ENCODE results near the gene GARS1.
"Not testable (repeated sequence)": the region's sequence is repeated elsewhere in the genome, so short reads cannot be mapped to it uniquely, and the experiment has no call there.

GARS1 gene

DNA sequence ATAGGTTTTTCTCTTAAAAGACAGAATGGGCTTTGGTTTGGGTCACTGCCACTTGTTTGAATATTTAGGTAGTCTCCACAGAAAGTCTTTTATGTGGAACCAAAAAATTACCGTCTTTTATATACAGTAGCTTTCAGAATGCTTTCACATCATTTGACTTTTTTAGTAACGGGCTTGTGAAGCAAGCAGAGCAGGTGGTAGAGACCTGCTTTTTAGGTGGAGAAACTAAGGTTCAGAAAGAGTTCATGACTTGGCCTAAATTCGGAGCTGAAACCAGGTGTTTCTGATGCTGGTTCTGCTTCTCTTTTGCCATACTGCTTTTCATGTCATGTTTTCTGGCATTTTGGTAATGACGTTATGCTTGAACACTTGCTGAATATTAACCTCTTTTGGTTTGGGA, 36.3 kb downstream of the GARS1 start:
- no peak for DNase-seq

DNA sequence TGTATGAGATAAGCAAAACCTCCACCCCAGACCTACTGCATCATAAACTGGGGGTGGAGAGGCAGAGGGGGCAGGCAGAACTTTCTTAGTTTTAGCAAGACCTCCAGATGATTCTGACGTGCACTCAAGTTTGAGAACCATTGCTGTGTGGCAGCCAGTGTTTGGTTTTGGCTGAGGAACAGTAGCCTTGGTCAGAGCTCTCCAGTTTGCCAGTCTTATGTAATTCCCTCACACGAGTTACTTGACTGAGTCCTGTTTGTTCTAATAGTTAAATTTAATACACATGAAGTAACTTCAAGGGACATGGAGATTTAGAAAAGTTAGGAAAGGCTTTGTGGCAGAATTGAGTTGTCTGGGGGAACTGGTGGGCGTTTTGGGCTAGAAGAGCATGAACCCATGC, 38.5 kb downstream of the GARS1 start:
- DNase-seq: no peak

DNA sequence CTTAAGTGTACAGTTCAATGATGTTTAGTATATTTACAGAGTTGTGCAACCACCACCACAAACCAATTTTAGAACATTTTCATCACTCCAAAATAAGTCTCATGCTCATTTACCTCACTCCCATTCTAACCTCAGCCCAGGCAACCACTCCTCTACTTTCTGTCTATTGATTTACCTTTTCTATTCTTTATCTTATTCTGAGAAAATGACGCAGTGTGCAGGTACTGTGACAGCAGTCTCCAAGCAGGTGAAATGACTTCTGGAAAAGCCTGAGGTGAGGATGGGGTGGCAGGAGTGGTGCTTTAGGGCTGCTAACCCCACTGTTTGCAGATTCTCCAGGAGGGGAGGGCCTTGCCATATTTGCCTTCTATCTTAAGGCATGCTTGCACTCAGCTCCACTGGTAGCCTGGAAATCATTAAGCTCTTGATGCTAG, 39.5 kb downstream of the GARS1 start:
- DNase-seq: no peak

DNA sequence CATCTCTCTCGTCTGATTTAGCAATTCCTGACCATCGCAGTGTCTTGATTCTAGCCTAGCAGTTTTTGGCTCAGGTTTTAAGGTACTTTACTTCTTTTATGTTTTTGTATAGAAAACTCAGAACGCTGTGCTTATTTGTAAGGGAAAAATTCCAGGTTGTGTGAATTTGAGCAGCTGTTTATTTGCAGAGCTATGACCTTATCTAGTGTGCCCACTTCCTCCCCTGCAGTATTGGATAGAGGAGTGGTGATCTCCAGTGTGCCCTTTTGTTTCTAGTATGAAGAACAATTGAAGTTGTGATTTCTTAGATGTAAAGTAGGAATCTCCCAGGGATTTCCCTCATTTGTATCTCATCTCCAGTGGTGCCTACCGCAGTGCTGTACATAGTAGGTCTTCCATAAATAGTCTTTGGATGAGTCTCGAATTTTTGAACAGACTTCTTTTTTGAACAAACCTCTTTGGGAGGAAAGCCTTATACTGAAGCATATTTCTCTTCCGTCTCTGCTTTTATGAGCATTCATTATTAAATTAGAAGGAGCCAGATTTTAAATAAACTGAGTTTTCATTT, 40.0 kb downstream of the GARS1 start:
- no peak for DNase-seq

DNA sequence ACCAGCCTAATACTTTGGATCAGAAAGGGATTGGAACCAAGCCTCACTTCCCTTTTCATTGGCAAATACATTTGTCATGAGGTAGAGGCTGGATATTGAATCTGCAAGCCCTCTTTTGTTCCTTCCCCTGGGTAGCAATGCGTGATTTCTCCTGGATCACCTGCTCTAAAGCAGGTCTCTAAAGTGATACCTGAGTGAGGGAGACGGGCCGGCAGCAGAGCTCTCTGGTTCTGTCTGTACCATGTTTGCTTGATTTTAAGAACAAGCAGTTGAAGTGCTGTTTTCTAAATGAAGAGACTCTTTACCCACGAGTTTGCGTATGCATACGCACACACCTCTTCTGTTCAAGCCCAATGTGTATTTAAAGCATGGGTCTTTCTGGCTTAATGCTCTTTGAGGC, 41.1 kb downstream of the GARS1 start:
- DNase-seq: no peak

DNA sequence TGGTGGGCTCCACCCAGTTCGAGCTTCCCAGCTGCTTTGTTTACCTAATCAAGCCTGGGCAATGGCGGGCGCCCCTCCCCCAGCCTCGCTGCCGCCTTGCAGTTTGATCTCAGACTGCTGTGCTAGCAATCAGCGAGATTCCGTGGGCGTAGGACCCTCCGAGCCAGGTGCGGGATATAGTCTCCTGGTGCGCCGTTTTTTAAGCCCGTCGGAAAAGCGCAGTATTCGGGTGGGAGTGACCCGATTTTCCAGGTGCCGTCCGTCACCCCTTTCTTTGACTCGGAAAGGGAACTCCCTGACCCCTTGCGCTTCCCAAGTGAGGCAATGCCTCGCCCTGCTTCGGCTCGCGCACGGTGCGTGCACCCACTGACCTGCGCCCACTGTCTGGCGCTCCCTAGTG, 47.6 kb downstream of the GARS1 start:
- DNase-seq: not testable (repeated sequence)

DNA sequence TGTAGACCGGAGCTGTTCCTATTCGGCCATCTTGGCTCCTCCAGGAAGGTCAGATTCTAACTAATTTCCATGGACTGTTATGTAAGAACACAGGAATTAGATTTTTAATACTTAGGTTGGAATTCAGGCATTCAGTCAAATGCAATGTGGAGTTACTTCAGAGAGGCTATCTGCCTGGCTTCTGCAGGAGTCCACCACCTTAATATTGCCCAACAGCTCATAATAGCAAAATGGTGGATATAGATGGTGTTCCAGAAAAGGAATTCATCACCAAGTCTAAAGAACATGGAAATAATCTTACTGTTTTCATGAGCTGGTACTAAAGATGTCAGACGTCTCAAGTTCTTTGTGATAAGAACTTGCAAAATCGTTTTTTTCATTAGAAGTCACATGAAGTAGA, 48.1 kb downstream of the GARS1 start:
- DNase-seq: no peak

DNA sequence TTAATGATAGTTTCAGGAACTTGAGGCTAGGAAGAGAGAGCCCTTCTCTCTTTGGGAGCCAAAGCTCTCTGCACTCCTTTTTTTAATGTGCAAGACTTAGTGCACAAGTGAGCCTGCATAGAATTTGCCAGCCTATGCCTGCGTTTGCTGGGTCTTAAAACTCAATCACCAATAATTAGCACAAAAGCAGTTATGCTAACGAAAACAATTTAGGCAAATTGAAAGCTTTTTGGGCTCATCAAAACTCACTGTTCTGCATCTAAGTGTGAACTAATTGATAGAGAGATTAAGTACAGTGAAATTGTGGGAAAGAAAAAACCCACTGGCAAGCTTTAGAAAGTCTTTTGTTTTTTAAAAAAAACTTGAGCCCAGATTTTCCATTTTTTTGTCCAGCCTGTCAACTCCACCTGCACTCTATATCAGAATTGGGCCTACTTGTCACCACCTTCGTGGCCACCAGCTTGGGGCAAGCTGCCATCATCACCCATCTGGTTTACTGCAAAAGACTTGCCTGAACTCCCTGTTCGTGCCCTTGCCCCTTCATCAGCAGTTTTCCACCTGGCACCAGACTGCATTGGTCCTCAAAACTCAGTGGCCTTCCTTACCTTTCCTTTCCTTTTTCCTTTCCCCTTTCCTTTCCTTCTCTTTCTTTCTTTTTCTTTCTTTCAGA, 49.7 kb downstream of the GARS1 start:
- no peak for DNase-seq

DNA sequence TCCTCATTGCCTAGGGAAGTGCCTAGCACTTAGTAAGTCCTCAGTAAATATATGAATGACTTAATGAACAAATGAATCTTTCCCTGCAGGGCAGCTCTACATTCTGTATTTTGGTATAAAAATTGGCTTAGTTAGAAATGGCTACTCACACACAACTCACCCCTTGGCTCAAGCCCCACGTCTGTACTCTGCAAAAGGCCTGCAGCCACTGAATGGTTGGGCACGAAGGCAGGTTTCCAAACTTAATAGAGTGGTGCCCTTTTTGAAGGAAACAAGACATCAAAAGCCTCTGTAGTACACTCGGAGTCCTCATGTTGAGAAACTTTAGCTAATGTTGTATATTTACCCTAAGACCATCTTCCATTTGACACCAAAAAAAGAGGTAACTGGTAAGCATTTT, 51.0 kb downstream of the GARS1 start:
- no peak for DNase-seq

DNA sequence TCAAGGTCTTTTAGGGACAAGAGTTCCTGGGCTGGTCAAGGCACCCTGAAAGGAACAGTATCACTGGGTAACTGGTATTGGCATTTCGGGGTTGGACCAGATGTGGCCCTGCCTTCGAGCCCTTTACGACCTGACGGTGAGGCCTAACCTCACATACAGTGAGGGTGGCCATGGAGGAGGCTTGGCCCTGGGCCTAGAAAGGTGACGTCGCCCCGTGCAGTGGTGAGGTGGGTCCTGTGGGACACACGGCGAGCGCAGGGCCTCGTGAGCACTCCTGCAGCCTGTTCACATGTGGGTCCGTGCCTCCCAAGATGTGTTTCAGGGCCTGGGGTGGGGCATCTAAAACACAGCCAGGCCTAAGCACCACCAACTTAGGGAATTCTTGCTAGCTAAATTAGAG, 51.5 kb downstream of the GARS1 start:
- DNase-seq: no peak

DNA sequence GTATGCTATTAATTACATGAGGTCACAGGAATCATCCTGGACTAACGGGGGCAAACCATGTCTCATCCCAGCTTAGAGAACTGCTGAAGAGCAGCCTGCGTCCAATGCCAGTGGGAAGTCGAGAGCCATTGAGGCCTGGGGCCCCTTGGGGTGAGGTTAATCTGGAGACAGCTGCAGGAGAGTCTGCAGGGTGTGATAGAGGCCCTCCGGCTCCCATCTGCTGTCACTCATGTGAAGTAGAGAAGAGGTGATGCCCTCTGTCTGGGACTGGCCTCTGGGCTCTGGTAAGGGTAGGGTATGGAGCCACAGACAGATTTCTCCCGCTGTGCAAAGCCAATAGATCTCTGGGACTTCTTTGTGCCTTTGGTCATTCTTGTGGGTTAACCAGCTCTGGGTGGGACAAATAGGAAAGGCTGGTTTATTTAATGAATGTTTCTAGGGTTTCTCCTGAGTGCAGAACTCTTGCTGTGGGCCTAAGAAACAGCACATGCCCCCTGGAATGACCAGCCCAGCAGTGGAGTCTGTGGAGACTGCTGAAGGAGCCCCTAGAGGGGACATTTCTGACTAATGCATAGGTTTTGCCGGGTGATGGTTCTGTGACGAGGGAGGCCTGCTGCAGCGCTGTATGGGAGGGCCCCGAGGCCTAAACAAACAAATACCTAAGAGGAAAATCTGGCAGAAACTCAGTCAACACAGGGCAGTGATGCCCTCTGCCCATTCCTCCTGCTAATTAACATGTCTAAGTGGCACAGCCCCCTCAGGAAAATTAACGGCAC, 53.1 kb downstream of the GARS1 start:
- DNase-seq: no peak

DNA sequence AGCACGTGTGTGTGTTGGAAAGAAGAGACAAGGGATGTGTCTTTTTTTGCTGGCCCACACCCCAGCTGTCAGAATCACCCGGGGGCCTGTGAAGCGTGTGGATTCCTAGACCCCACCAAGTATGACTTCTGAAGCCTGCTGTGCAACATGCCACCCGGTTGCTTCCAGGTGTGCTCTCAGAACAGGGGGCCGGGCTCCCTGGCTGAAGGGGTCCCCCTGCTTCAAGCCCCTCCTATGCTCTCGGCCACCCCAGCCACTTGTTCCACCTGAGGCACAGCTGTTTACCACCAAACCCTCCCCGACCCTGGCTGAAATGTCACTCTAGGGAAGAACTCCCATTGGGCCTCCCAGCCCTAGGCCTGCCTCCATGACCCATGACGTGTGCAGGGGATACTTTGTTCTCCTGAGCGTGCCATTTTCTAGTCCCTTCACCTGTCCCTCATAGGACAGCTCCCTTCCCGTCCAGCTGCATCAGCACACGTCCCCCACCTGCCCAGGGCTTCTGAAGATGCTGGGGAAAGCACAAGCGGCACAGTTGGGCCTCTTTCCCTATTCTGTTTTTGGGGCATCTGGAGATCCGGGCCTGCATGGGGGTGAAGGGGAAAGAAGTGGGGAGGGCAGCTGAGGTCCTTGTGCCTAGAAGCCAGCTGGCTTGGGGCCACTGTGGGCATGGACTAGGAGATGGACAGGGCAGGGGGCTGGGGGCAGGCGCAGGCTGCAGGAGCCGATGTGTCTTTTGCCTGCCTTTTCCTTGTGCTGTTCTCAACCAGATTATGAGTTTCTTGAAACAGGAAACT, 54.3 kb downstream of the GARS1 start:
- no peak for DNase-seq

DNA sequence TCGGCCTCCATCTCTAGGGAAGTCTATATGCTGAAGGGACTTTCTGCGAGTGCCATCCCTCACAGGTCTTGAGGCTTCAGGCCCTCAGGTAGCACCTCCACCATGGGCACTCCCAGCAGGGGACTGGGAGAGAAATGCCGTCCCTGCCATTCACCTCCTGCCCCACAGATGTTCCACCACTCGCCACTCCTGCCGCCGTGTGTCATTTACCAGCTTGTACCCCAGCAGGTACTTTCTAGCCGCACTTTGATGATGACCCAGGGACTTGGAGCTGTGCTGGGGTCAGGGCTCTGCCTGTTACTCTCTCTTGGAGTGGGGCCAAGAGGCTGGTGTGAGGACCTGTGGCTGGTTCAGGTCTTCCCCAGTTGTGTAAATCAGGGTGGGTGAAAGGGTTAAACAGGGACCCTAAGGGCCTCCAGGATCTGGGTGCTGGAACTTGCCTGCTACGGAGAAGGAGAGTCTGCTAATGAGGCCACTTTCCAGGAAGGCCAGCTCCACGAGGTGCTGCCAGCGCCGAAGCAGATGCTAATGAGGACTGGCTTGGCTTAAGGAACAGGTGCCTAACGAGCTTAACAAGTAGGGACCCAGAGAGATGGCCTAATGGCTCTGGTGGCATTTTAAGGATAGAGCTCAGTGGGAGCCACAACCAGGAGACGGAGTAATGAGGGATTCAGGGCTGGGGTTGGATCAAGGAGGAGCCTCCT, 55.2 kb downstream of the GARS1 start:
- no peak for DNase-seq

DNA sequence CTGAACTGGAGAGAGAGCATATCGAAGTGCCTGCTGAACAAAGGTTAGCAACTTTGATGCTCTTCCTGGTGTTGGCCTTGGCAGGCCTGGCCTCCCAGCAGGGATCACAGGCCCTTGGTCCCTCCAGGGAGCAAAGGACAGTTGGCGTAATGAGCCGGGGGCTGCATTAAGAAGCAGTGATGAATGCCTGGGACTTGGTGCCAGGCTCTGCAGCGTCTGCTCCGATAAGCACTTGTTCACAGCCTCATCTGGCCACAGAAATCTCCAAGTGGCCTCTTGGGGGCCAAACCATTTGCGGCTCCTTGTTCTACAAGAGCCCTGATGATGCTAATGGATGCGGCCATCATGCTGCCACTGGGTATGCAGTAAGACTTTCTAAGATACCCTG, 55.7 kb downstream of the GARS1 start:
- no peak for DNase-seq

DNA sequence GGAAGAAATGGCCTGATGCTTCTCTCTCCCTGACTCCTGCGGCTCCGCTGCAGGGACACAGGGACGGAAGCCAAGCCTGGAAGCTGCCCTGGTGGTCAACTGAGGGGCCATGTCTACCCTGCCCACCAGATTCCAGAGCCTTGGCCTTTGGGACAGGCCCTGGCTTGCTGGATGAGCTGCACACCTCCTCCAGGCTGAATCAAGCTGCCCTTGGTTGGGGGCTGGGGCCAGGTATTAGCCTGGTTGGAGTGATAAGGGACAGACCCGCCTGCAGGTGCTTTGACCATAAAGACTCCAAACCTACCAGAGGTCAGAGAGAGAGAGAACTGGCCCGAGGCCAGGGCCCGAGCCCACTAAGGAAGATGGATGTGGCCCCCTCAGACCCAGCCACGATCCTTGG, 57.5 kb downstream of the GARS1 start:
- no peak for DNase-seq

DNA sequence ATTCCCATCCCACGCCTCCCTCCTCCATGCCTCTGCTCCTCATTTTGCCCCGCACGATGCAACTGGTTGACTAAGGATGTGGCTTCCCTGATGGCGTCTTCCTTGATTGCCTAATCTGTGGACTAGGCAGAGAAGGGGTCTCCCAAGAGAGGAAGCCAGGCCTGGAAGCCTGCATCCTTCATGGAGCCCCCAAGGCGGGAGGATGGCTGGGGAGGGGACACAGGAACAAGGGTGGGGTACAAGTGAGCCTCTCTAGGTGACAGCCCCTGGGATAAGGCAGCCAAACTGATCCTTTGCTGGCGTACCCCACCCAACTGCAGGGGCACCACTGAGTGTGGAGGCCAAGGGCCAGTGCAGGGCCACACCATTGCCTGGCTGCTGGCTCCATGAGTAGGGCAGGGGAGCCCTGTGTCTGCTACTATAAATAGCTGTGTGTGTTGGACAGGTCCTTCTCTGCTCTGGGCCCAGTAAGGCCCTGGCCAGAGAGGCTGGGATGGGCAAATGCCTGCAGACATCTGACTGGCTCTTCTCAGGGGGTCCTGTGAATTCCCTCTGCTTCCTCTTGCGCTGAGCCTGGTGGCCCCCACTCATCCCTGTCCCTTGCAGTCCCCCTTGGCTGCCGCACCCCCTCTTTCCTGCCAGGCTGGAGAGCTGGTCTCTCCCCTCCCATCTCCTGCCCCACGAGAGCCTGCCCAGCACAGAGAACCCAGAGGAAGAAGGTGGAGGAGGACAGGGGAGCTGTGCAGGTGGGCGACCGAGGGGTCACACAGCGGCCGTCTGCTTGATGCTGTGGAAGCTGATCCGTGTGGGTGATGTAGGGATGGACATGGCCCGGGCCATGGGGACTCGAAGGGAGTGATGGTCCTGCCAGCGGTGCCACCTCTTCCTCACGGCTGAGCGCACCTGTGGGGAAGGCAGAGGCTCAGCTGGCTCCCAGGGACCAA, 58.3 kb downstream of the GARS1 start:
- no peak for DNase-seq

DNA sequence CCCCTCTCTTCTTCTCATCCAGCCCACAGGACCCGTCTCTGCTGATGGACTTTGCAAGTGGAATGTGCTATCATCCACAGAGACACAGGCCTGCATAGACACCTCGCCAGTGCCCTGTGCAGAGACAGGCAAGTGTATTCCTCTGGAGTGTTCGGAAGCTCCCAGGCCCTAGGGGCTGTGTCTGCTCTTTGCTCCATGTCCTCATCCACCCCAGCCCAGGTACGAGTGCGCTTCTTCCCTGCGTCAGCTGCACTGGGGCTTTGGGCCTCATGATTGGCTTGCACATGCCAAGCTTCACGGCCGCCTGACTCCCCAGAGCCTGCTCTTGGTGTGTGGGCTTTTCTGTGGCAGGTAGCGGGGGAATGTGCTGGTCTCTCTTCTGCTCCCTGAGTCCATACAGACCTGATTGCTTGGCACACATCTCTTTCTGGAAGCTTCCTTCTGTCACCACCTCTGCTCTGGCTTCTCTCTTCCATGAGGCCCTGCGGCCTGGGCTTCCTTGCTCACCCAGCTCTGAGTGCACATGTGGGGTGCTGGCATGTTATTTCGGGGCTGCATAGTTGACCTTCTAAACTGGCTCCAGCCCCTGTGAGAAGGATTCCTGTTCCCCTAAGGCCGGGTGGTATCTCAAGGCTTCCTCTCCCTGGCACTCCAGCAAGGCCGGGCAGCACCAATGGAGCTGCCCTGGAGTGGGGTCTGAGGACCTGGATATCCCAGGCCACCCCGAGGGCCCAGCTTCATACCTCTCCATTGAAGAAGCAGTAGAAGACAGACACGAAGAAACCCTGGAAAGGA, 59.8 kb downstream of the GARS1 start:
- no peak for DNase-seq

DNA sequence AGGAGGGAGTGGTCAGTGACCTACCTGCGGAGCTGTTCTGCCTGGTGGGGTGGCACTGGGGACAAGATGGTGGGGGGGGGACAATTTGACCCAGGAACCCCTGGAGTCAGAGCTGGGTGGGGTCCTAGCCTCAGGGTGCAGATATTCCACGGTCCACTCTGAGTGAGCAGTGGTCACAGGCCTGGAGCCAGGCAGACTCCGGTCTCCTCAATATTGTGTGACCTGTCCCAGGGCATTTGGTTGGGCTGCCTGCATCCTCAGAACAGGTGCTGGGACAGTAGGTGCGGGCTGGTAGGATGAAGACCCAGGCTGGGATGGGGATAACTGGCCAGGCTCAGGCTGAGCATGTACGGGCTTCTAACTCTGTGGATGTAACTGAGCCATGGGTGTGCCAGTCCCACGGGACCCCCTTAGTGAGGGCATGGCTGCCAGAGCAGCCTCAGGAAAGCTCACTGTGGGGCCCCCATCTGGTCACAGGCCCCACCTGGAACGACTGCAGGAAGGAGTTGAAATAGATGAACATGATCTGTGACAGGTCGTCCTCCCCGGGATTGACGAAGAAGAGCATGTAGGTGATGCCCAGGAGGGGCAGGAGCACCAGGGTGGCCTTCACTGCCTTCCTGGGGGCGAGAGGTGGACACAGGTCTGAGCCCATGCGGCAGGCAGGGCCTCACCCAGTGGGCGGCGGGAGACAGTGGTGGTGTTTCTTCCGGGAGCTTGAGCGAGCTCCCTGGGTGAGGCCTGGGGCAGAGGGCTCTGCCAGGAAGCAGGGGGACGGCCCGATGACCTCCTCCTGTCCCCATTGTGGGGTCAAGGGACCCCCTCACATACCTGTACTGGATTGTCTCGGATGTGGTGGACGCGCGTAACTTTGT, 60.7 kb downstream of the GARS1 start:
- DNase-seq: no peak

DNA sequence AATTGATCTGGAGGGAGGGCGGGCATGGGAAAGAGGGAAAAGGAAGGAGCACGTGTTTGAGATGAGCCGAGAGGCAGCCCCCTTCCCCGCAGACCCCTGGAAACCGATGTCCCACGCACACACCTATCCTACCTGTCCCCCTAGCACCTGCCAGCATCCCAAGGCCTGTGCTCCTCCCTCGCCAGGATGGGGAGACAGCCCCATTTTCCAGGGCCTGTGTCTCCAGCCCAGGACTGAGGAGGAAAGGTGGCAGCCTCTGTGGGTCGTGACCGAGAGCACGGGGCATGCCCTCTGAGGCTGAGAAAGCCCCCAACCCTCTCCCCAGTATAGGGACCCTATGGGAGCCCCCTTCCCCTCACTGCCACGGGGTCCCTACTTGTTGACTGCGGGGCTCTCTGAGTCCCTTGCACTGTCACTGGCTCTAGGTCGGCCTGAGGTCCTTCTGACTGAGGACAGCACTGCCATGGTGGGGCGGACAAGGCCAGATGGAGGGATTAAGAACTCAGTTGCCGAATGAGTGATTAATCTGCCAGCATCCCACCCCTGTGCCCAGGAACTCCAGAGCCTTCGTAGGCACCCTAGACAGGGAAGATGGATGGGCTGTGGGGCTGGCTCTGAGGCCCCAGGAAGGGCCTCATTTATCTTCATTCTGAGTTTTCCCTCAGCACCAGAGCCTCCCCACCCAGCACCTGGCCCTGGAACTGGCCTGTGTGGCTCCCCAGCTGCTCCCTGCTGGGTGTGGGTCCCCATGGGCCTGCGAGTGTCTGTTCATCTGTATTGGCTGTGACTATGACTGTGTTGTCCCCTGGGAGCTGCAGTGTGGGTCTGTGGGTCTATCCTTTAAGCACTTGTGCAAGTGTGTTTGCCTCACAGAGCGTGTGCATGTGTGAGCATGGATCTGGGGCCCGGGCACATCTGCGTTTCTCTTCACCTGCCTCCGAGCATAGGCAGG, 61.6 kb downstream of the GARS1 start:
- DNase-seq: no peak
